Panc1 (cell line): ENCODE results near the gene ABCC1. TPM values are rescaled to one million over a fixed set of nuclear protein-coding genes. Genes with fewer than 3 reads are reported as not detected.

Experiments
- ATAC-seq: fragments of 200-7000 bp; cut with Tn5 transposase; 2 replicates; pipeline ENCODE4 v1.9.1; 2020; ENCODE audit warnings: mild to moderate bottlenecking, moderate library complexity
- BruUV-seq: library from RNA; stranded (reverse); fragments of 400-500 nt; replicated peaks from 2 replicates; lab custom pipeline; 2021; lab: Mats Ljungman, UMichigan
- CTCF ChIA-PET: fragments of 300-600 bp; sonication (Branson Sonifier 250); formaldehyde crosslinking; loops from one replicate; lab custom pipeline; 2022; ENCODE audit warnings: antibody characterized with exemption; lab: Charles Lee
- POLR2A ChIA-PET: fragments of 300-600 bp; sonication (Branson Sonifier 250); formaldehyde crosslinking; loops from one replicate; lab custom pipeline; 2022; ENCODE audit warnings: antibody characterized with exemption; lab: Charles Lee
- DNase-seq: peaks from one replicate; pipeline ENCODE4 v3.0.0-alpha.2; 2010; ENCODE audit warnings: low read depth, low spot score
- H3K27ac ChIP-seq: 2 replicates; pipeline ENCODE4 v1.5.1; 2011; ENCODE audit warnings: mild to moderate bottlenecking, low read length, inconsistent platforms
- H3K27me3 ChIP-seq: fragments of 200-500 bp; sonication (Bioruptor generic); 2 replicates; pipeline ENCODE4 v1.6.0; 2014; ENCODE audit warnings: low read length, inconsistent platforms; ENCODE audit not compliant: control insufficient read depth, insufficient read depth
- H3K36me3 ChIP-seq: fragments of 200-500 bp; sonication (Bioruptor generic); 2 replicates; pipeline ENCODE4 v1.5.1; 2014; ENCODE audit warnings: inconsistent platforms, mild to moderate bottlenecking, low read length, moderate library complexity; ENCODE audit not compliant: control insufficient read depth, insufficient read depth
- H3K4me1 ChIP-seq: 2 replicates; pipeline ENCODE4 v1.5.1; 2011; ENCODE audit warnings: inconsistent platforms, mild to moderate bottlenecking, low read length, moderate library complexity; ENCODE audit not compliant: control insufficient read depth, insufficient read depth
- H3K4me3 ChIP-seq, 2 experiments: 2 replicates each; pipeline ENCODE4 v1.5.1; 2011 to 2012; ENCODE audit warnings: low read depth in 2 of 2, low read length in 2 of 2, mild to moderate bottlenecking in 2 of 2, inconsistent platforms in 1 of 2, moderate library complexity in 1 of 2
- H3K9me3 ChIP-seq: fragments of 200-500 bp; sonication (Bioruptor generic); 2 replicates; pipeline ENCODE4 v1.5.1; 2014; ENCODE audit warnings: low read depth, mild to moderate bottlenecking, inconsistent platforms, low read length, moderate library complexity; ENCODE audit not compliant: control insufficient read depth, insufficient read depth
- POLR2AphosphoS5 ChIP-seq: IDR thresholded peaks from 2 replicates; pipeline ENCODE4 v1.6.1; 2012; ENCODE audit warnings: mild to moderate bottlenecking, low read depth, low read length, moderate library complexity
- SIN3A ChIP-seq: IDR thresholded peaks from 2 replicates; pipeline ENCODE4 v1.6.1; 2012; ENCODE audit warnings: low read depth, mild to moderate bottlenecking, low read length, moderate library complexity, borderline replicate concordance; ENCODE audit not compliant: insufficient read depth
- TCF7L2 ChIP-seq: IDR thresholded peaks from 2 replicates; pipeline ENCODE4 v1.6.1; 2011; ENCODE audit warnings: mild to moderate bottlenecking, low read depth, low read length, inconsistent platforms
- in situ Hi-C: cut with HindIII; loops from 2 replicates; pipeline ENCODE4 v1.10.0; 2016; ENCODE audit warnings: low sequenced_read_pairs, low pct_unique_long_range_greater_than_20kb
- intact Hi-C: fragments of 100-400 bp; cut with micrococcal nuclease; formaldehyde crosslinking; loops from one replicate; pipeline ENCODE4 v1.10.0; 2022; ENCODE audit not compliant: unreplicated experiment
- total RNA-seq: library from RNA; stranded (reverse); gene quantifications from one replicate; pipeline ENCODE4 v1.2.1, GENCODE V29; 2021; ENCODE audit not compliant: unreplicated experiment
- TF ChIP-seq, protein P1 (sequence below): fragments of 450-650 bp; IDR thresholded peaks from 2 replicates; pipeline ENCODE4 v1.5.1; 2017; ENCODE audit warnings: mild to moderate bottlenecking
- TF ChIP-seq, protein P2 (sequence below), 2 experiments: IDR thresholded peaks; 2 replicates each; pipeline ENCODE4 v1.6.1; 2011 to 2012; ENCODE audit warnings: low read depth in 2 of 2, control low read depth in 1 of 2, low read length in 1 of 2, mild to moderate bottlenecking in 1 of 2, moderate library complexity in 1 of 2; ENCODE audit not compliant: insufficient read depth in 1 of 2

Gene ABCC1
- total RNA-seq, 1 experiment from 2014 or later: 296 TPM

DNA sequence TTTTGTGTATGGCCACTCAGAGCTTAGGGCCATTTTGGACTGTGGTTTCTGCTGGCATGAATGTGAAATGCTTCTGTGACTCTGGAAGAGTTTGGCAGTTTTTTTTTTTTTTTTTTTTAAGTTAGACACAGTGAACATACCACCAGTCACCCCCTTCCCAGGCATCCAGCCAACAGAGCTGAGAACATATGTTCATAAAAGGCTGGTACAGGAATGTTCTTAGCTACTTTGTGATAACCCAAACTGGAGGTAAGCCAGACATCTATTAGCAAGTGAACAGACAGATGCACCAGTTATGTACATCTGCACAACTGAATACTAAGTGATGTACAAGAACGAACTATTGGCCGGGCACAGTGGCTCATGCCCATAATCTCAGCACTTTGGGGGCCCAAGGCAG lies 92.7 kb downstream of the ABCC1 start:
- no TSS peak for BruUV-seq
- intact Hi-C loops: no loop called here
- ChIA-PET CTCF (interaction anchor here (0.7 kb wide), 1 partner anchor 45 kb away, joined by 9 read pairs; no protein-coding TSS in a partner anchor), POLR2A (interaction anchor here (0.6 kb wide), 1 partner anchor 252 kb away, joined by 10 read pairs; no protein-coding TSS in a partner anchor)
- no peaks in the 10 kb centered on the region for H3K9me3 ChIP-seq
- H3K36me3 ChIP-seq: peaks cover 28% of the 10 kb centered on the region
- in situ Hi-C loops: no loop called here
- no peak overlapping the region for H3K4me3 ChIP-seq
- TF ChIP-seq POLR2AphosphoS5: 0 out of 2 replicates have a peak, but pooled peaks have one; percentile 22
- TF ChIP-seq, protein P1, sequence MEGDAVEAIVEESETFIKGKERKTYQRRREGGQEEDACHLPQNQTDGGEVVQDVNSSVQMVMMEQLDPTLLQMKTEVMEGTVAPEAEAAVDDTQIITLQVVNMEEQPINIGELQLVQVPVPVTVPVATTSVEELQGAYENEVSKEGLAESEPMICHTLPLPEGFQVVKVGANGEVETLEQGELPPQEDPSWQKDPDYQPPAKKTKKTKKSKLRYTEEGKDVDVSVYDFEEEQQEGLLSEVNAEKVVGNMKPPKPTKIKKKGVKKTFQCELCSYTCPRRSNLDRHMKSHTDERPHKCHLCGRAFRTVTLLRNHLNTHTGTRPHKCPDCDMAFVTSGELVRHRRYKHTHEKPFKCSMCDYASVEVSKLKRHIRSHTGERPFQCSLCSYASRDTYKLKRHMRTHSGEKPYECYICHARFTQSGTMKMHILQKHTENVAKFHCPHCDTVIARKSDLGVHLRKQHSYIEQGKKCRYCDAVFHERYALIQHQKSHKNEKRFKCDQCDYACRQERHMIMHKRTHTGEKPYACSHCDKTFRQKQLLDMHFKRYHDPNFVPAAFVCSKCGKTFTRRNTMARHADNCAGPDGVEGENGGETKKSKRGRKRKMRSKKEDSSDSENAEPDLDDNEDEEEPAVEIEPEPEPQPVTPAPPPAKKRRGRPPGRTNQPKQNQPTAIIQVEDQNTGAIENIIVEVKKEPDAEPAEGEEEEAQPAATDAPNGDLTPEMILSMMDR: no peak
- TF ChIP-seq TCF7L2: no peak
- TF ChIP-seq, protein P2, sequence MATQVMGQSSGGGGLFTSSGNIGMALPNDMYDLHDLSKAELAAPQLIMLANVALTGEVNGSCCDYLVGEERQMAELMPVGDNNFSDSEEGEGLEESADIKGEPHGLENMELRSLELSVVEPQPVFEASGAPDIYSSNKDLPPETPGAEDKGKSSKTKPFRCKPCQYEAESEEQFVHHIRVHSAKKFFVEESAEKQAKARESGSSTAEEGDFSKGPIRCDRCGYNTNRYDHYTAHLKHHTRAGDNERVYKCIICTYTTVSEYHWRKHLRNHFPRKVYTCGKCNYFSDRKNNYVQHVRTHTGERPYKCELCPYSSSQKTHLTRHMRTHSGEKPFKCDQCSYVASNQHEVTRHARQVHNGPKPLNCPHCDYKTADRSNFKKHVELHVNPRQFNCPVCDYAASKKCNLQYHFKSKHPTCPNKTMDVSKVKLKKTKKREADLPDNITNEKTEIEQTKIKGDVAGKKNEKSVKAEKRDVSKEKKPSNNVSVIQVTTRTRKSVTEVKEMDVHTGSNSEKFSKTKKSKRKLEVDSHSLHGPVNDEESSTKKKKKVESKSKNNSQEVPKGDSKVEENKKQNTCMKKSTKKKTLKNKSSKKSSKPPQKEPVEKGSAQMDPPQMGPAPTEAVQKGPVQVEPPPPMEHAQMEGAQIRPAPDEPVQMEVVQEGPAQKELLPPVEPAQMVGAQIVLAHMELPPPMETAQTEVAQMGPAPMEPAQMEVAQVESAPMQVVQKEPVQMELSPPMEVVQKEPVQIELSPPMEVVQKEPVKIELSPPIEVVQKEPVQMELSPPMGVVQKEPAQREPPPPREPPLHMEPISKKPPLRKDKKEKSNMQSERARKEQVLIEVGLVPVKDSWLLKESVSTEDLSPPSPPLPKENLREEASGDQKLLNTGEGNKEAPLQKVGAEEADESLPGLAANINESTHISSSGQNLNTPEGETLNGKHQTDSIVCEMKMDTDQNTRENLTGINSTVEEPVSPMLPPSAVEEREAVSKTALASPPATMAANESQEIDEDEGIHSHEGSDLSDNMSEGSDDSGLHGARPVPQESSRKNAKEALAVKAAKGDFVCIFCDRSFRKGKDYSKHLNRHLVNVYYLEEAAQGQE (IDR thresholded peaks at IDR 0.05; ENCODE audit: insufficient read depth in 1 of 2, low read depth in 2 of 2, low read length in 1 of 2): no peak
- no peak for TF ChIP-seq SIN3A
- H3K27me3 ChIP-seq: no peaks in the 10 kb centered on the region
- H3K4me1 ChIP-seq: 0 out of 2 replicates have a peak, but pooled peaks cover 2% of the 10 kb centered on the region
- ATAC-seq (no peak), DNase-seq (no peak)
- no peak overlapping the region for H3K27ac ChIP-seq

DNA sequence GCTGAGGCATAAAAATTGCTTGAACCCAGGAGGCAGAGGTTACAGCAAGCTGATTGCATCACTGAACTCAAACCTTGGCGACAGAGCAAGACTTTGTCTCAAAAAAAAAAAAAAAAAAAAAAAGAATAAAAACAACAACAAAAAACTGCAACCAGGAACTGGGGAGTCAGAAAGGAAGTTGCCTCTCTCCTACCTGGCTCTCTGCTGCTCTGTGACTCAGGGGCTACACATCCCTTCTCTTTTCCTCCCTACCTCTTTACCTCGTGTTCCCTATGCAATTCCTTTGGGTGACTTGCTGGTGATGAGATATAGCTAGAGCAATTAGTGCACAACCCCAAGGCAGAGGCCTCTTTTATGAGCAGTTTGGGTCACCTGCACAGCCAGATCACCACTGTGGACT lies 95.9 kb downstream of the ABCC1 start:
- no peak for TF ChIP-seq POLR2AphosphoS5
- TF ChIP-seq, protein P1: no peak
- TF ChIP-seq SIN3A: no peak
- TF ChIP-seq, protein P2 (IDR thresholded peaks at IDR 0.05; ENCODE audit: insufficient read depth in 1 of 2, low read depth in 2 of 2, low read length in 1 of 2): no peak
- no peak for TF ChIP-seq TCF7L2
- no TSS peak for BruUV-seq
- in situ Hi-C loops (no loop called here), intact Hi-C loops (no loop called here)
- ChIA-PET POLR2A (no interaction called here), CTCF (no interaction called here)
- no peak for DNase-seq
- peaks cover 29% of the 10 kb centered on the region for H3K36me3 ChIP-seq
- H3K4me1 ChIP-seq: 0 out of 2 replicates have a peak, but pooled peaks cover 2% of the 10 kb centered on the region
- no peak overlapping the region for H3K27ac ChIP-seq
- no peak overlapping the region for H3K4me3 ChIP-seq
- no peaks in the 10 kb centered on the region for H3K9me3 ChIP-seq
- peak; percentile 54; the same call in 1 of the 2 replicates for ATAC-seq
- no peaks in the 10 kb centered on the region for H3K27me3 ChIP-seq
